Loucy (cell line): ENCODE data around the gene KCNJ11.
A peak's percentile ranks its signal among the peaks of the same experiment; 100 is the strongest.

Experiments used
- H2AFZ ChIP-seq: fragments of 200-600 bp; sonication (generic); 2 replicates; pipeline ENCODE4 v1.6.0; 2016; ENCODE audit warnings: antibody characterized with exemption, mild to moderate bottlenecking, low read length, moderate library complexity
- H3F3A ChIP-seq: fragments of 200-600 bp; 2 replicates; pipeline ENCODE4 v1.6.0; 2016; ENCODE audit warnings: antibody characterized with exemption, low read depth, mild to moderate bottlenecking
- H3K27me3 ChIP-seq: fragments of 200-600 bp; sonication (generic); 2 replicates; pipeline ENCODE4 v1.6.1; 2014; ENCODE audit warnings: low read length, mild to moderate bottlenecking; ENCODE audit not compliant: insufficient read depth, poor library complexity, severe bottlenecking
- H3K36me3 ChIP-seq: fragments of 200-600 bp; sonication (generic); 2 replicates; pipeline ENCODE4 v1.6.1; 2016; ENCODE audit warnings: low read length; ENCODE audit not compliant: insufficient read depth
- H3K4me1 ChIP-seq: fragments of 200-600 bp; sonication (generic); 2 replicates; pipeline ENCODE4 v1.5.1; 2014; ENCODE audit warnings: low read length, mild to moderate bottlenecking; ENCODE audit not compliant: insufficient read depth, poor library complexity, severe bottlenecking
- H3K4me2 ChIP-seq: fragments of 200-600 bp; sonication (generic); 2 replicates; pipeline ENCODE4 v1.6.0; 2014; ENCODE audit warnings: antibody characterized with exemption, low read length, low read depth, mild to moderate bottlenecking; ENCODE audit not compliant: poor library complexity, severe bottlenecking
- H3K4me3 ChIP-seq: fragments of 200-600 bp; sonication (generic); 2 replicates; pipeline ENCODE4 v1.5.1; 2014; ENCODE audit warnings: low read length, mild to moderate bottlenecking, mixed read lengths; ENCODE audit not compliant: poor library complexity, severe bottlenecking
- H3K79me2 ChIP-seq: fragments of 200-600 bp; sonication (generic); 2 replicates; pipeline ENCODE4 v1.6.1; 2014; ENCODE audit warnings: low read length; ENCODE audit not compliant: insufficient read depth
- H3K9ac ChIP-seq: fragments of 200-600 bp; sonication (generic); 2 replicates; pipeline ENCODE4 v1.6.0; 2014; ENCODE audit warnings: mild to moderate bottlenecking, low read depth, low read length, moderate library complexity; ENCODE audit not compliant: poor library complexity, severe bottlenecking
- H3K9me2 ChIP-seq: fragments of 200-600 bp; sonication (generic); replicated peaks from 2 replicates; pipeline ENCODE4 v1.6.1; 2016; ENCODE audit warnings: low read depth, low read length, mixed read lengths
- H3K9me3 ChIP-seq: fragments of 200-600 bp; sonication (generic); 2 replicates; pipeline ENCODE4 v1.6.1; 2014; ENCODE audit warnings: mild to moderate bottlenecking, antibody characterized with exemption, low read length, low read depth; ENCODE audit not compliant: insufficient read depth
- H4K20me1 ChIP-seq: fragments of 200-600 bp; sonication (generic); 2 replicates; pipeline ENCODE4 v1.6.0; 2014; ENCODE audit warnings: antibody characterized with exemption, low read length, mild to moderate bottlenecking; ENCODE audit not compliant: insufficient read depth, poor library complexity, severe bottlenecking
- EZH2phosphoT487 ChIP-seq: fragments of 200-600 bp; IDR thresholded peaks from 2 replicates; pipeline ENCODE4 v1.6.1; 2018; ENCODE audit warnings: antibody characterized with exemption, mild to moderate bottlenecking, moderate library complexity, borderline replicate concordance
- TF ChIP-seq, protein P1 (sequence below): fragments of 200-600 bp; sonication (generic); conservative IDR thresholded peaks from 2 replicates; pipeline ENCODE4 v1.5.1; 2014; ENCODE audit warnings: mild to moderate bottlenecking, antibody characterized with exemption, low read length

The KCNJ11 gene

DNA sequence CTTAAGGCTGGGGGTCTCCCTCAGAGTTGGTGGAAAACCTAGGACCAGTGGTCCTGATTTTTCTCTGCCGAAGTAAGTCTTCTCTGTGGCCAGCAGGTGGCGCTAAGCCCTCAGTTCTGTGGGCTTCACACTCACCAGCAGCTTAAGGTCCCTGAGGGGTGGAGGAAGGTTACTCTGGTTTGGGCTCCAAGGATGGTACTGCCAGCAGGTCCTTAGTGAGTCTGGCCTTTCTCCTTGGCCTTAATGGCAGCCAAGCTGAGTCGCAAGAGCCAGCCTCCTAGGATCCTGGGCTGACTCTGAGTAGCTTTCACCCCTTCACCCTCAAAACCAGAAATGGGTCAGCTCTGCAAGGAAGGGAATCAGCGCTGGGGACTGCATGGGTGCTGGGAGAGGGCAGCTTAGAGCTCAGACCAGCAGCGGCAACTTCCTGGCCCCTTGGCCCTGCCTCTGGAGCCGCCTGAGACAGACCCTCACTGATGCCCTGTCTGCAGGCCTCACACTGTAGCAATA is 4.4 kb downstream of the KCNJ11 start:
- Histone ChIP-seq H3K27me3 (no peaks in the 10 kb centered on the region), H3K36me3 (no peaks in the 10 kb centered on the region), H3F3A (no peaks in the 10 kb centered on the region), H4K20me1 (no peaks in the 10 kb centered on the region), H3K79me2 (no peaks in the 10 kb centered on the region), H2AFZ (no peak overlapping the region), H3K9ac (no peak overlapping the region), H3K4me2 (no peak overlapping the region), H3K4me3 (no peak overlapping the region), H3K9me3 (no peaks in the 10 kb centered on the region), H3K4me1 (no peaks in the 10 kb centered on the region), H3K9me2 (no peaks in the 10 kb centered on the region)
- TF ChIP-seq, protein P1, sequence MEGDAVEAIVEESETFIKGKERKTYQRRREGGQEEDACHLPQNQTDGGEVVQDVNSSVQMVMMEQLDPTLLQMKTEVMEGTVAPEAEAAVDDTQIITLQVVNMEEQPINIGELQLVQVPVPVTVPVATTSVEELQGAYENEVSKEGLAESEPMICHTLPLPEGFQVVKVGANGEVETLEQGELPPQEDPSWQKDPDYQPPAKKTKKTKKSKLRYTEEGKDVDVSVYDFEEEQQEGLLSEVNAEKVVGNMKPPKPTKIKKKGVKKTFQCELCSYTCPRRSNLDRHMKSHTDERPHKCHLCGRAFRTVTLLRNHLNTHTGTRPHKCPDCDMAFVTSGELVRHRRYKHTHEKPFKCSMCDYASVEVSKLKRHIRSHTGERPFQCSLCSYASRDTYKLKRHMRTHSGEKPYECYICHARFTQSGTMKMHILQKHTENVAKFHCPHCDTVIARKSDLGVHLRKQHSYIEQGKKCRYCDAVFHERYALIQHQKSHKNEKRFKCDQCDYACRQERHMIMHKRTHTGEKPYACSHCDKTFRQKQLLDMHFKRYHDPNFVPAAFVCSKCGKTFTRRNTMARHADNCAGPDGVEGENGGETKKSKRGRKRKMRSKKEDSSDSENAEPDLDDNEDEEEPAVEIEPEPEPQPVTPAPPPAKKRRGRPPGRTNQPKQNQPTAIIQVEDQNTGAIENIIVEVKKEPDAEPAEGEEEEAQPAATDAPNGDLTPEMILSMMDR = peak; percentile 97
- TF ChIP-seq EZH2phosphoT487 = no peak

DNA sequence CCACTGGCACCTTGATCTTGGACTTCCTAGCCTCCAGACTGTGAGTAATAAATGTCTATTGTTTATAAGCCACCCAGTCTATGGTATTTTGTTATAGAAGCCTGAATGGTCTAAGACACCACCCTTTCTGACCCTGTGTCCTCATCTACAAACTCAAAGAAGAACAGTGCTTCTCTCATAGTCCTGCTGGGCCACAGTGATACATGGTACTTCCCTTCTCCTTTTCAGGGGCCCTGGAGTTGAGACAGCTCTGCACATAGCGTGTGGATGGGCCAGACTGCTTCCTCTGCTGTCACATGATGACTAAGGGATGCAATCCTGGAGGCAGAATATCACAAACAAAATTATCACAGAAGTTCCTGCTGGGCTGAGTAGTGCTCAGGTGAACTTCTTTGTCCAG is 5.0 kb downstream of the KCNJ11 start:
- Histone ChIP-seq H3K79me2 (no peaks in the 10 kb centered on the region), H3K9ac (no peak overlapping the region), H3K4me3 (no peak overlapping the region), H3K27me3 (no peaks in the 10 kb centered on the region), H3K36me3 (no peaks in the 10 kb centered on the region), H3K4me1 (no peaks in the 10 kb centered on the region), H2AFZ (no peak overlapping the region), H4K20me1 (no peaks in the 10 kb centered on the region), H3K4me2 (no peak overlapping the region), H3F3A (no peaks in the 10 kb centered on the region), H3K9me3 (no peaks in the 10 kb centered on the region), H3K9me2 (no peaks in the 10 kb centered on the region)
- TF ChIP-seq, protein P1 = no peak
- no peak for TF ChIP-seq EZH2phosphoT487

DNA sequence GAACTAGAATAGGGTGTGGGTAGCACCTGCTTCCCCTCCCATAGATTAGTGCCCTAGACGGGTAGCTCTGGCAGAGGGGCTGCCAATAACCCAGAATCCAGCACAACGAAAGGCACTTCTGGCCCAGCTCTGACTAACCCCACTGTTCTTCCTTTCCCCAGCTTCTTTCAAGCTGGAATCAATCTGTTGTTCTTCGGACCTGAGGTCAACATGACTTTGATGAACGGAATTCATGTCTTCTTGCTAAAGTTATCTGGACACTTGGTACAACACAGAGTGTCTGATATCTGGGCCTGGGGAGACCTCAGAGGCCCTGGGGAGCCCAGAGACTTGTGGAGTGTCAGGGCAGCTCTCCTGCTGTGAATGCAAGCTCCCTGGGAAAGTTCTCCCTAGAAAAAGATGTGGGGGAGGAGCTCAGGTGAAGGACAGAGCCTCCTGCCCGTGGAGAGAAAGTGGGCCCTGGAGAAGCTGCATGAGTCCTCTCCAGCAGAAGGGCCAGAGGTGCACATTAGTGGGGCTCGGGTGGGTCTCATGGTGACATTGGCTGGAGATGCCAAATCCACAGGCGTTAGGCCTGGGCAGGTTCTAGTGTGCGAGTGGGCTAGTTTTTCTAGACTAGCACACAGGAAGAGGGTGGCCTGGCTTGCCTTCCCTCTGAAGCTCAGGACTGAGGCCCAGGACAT is 6.3 kb downstream of the KCNJ11 start:
- Histone ChIP-seq H3K4me3 (no peak overlapping the region), H2AFZ (no peak overlapping the region)

More for the DNA sequence above, 6.3 kb downstream of the KCNJ11 start:
- Histone ChIP-seq H4K20me1 (no peaks in the 10 kb centered on the region), H3K9me2 (no peaks in the 10 kb centered on the region), H3K4me2 (no peak overlapping the region), H3K4me1 (no peaks in the 10 kb centered on the region), H3K36me3 (no peaks in the 10 kb centered on the region), H3K79me2 (no peaks in the 10 kb centered on the region), H3K27me3 (no peaks in the 10 kb centered on the region), H3F3A (no peaks in the 10 kb centered on the region), H3K9me3 (no peaks in the 10 kb centered on the region), H3K9ac (no peak overlapping the region)
- TF ChIP-seq, protein P1 = no peak
- TF ChIP-seq EZH2phosphoT487 = no peak
